ENCODE data around the gene UCN. TPM values are rescaled to one million over a fixed set of nuclear protein-coding genes. Genes with fewer than 3 reads are reported as not detected.

Gene UCN
- total and polyA plus RNA-seq, 2 donors: 1.1 to 1.5 TPM

Other genes with a start within 250 kb of the UCN start
- 273 TPM for gene OST4, start 236.8 kb downstream of the UCN start, total RNA-seq
- gene OST4, start 236.8 kb downstream of the UCN start, polyA plus RNA-seq: 386 TPM
- 122 TPM for gene EMILIN1, start 229.8 kb downstream of the UCN start, total RNA-seq
- gene EMILIN1, start 229.8 kb downstream of the UCN start, polyA plus RNA-seq: 347 TPM
- 1.7 TPM for gene KHK, start 221.7 kb downstream of the UCN start, total RNA-seq
- gene KHK, start 221.7 kb downstream of the UCN start, polyA plus RNA-seq: 6.8 TPM
- 4.1 TPM for gene CGREF1, start 189.3 kb downstream of the UCN start, total RNA-seq
- 1.0 TPM for gene CGREF1, start 189.3 kb downstream of the UCN start, polyA plus RNA-seq
- gene ABHD1, start 184.6 kb downstream of the UCN start, total RNA-seq: not detected
- 0.35 TPM for gene ABHD1, start 184.6 kb downstream of the UCN start, polyA plus RNA-seq
- 20.5 TPM for gene PREB, start 173.8 kb downstream of the UCN start, total RNA-seq
- gene PREB, start 173.8 kb downstream of the UCN start, polyA plus RNA-seq: 49.1 TPM
- not detected for gene PRR30, start 169.0 kb downstream of the UCN start, total RNA-seq
- gene PRR30, start 169.0 kb downstream of the UCN start, polyA plus RNA-seq: not detected
- 0.85 TPM for gene TCF23, start 159.4 kb downstream of the UCN start, total RNA-seq
- 0.08 TPM for gene TCF23, start 159.4 kb downstream of the UCN start, polyA plus RNA-seq
- gene ATRAID, start 96.4 kb downstream of the UCN start, total RNA-seq: 134 TPM
- gene ATRAID, start 96.4 kb downstream of the UCN start, polyA plus RNA-seq: 174 TPM
- 8.2 TPM for gene SLC5A6, start 96.2 kb downstream of the UCN start, total RNA-seq
- 17.7 TPM for gene SLC5A6, start 96.2 kb downstream of the UCN start, polyA plus RNA-seq
- 27.3 TPM for gene CAD, start 91.1 kb downstream of the UCN start, total RNA-seq
- gene CAD, start 91.1 kb downstream of the UCN start, polyA plus RNA-seq: 23.4 TPM
- 0.53 TPM for gene SLC30A3, start 45.4 kb downstream of the UCN start, total RNA-seq
- 0.04 TPM for gene SLC30A3, start 45.4 kb downstream of the UCN start, polyA plus RNA-seq
- 0.42 TPM for gene DNAJC5G, start 33.0 kb downstream of the UCN start, total RNA-seq
- gene DNAJC5G, start 33.0 kb downstream of the UCN start, polyA plus RNA-seq: not detected
- 2.6 TPM for gene TRIM54, start 26.0 kb downstream of the UCN start, total RNA-seq
- gene TRIM54, start 26.0 kb downstream of the UCN start, polyA plus RNA-seq: 0.04 TPM
- gene MPV17, start 14.7 kb upstream of the UCN start, total RNA-seq: 46.2 TPM
- gene MPV17, start 14.7 kb upstream of the UCN start, polyA plus RNA-seq: 89.2 TPM
- gene GTF3C2, start 48.3 kb upstream of the UCN start, total RNA-seq: 37.7 TPM
- 29.9 TPM for gene GTF3C2, start 48.3 kb upstream of the UCN start, polyA plus RNA-seq
- gene EIF2B4, start 61.9 kb upstream of the UCN start, total RNA-seq: 11.2 TPM
- gene EIF2B4, start 61.9 kb upstream of the UCN start, polyA plus RNA-seq: 48.8 TPM
- 69.8 TPM for gene SNX17, start 62.2 kb upstream of the UCN start, total RNA-seq
- gene SNX17, start 62.2 kb upstream of the UCN start, polyA plus RNA-seq: 105 TPM
- 6.1 TPM for gene ZNF513, start 72.3 kb upstream of the UCN start, total RNA-seq
- 19.9 TPM for gene ZNF513, start 72.3 kb upstream of the UCN start, polyA plus RNA-seq
- 30.0 TPM for gene PPM1G, start 101.1 kb upstream of the UCN start, total RNA-seq
- gene PPM1G, start 101.1 kb upstream of the UCN start, polyA plus RNA-seq: 65.5 TPM
- gene NRBP1, start 120.2 kb upstream of the UCN start, total RNA-seq: 87.7 TPM
- 113 TPM for gene NRBP1, start 120.2 kb upstream of the UCN start, polyA plus RNA-seq
- 2.5 TPM for gene KRTCAP3, start 133.9 kb upstream of the UCN start, total RNA-seq
- gene KRTCAP3, start 133.9 kb upstream of the UCN start, polyA plus RNA-seq: 12.7 TPM
- 37.3 TPM for gene IFT172, start 181.3 kb upstream of the UCN start, total RNA-seq
- gene IFT172, start 181.3 kb upstream of the UCN start, polyA plus RNA-seq: 18.6 TPM
- gene FNDC4, start 186.8 kb upstream of the UCN start, total RNA-seq: 7.0 TPM
- 10.5 TPM for gene FNDC4, start 186.8 kb upstream of the UCN start, polyA plus RNA-seq
- 0.11 TPM for gene GCKR, start 188.4 kb upstream of the UCN start, total RNA-seq
- gene GCKR, start 188.4 kb upstream of the UCN start, polyA plus RNA-seq: 0.49 TPM

Measured in urinary bladder (tissue), 2 donors.